Endothelial cell (in vitro differentiated cells): ENCODE data around the gene CNIH3. TPM values are rescaled to one million over a fixed set of nuclear protein-coding genes. Genes with fewer than 3 reads are reported as not detected.

Source experiments
- DNase-seq: peaks from one replicate; pipeline ENCODE4 v3.0.0; 2021; ENCODE audit warnings: low spot score
- H3K27ac Mint-ChIP-seq: one replicate; pipeline ENCODE4 v1.8.0; 2021; ENCODE audit warnings: mixed read lengths, inconsistent platforms; ENCODE audit not compliant: unreplicated experiment
- H3K27me3 Mint-ChIP-seq: one replicate; pipeline ENCODE4 v1.8.0; 2021; ENCODE audit warnings: mild to moderate bottlenecking, moderate library complexity, mixed read lengths, inconsistent platforms; ENCODE audit not compliant: unreplicated experiment
- H3K36me3 Mint-ChIP-seq: one replicate; pipeline ENCODE4 v1.8.0; 2021; ENCODE audit warnings: mild to moderate bottlenecking, low read depth, mixed read lengths, inconsistent platforms; ENCODE audit not compliant: unreplicated experiment
- H3K4me1 Mint-ChIP-seq: one replicate; pipeline ENCODE4 v1.8.0; 2021; ENCODE audit warnings: mild to moderate bottlenecking, mixed read lengths, inconsistent platforms; ENCODE audit not compliant: unreplicated experiment
- H3K4me3 Mint-ChIP-seq: one replicate; pipeline ENCODE4 v1.8.0; 2021; ENCODE audit warnings: mild to moderate bottlenecking, mixed read lengths, inconsistent platforms; ENCODE audit not compliant: unreplicated experiment
- H3K9me3 Mint-ChIP-seq: one replicate; pipeline ENCODE4 v1.8.0; 2021; ENCODE audit warnings: mixed read lengths, inconsistent platforms; ENCODE audit not compliant: unreplicated experiment
- CTCF ChIP-seq: fragments of 200-600 bp; sonication (generic); IDR thresholded peaks from one replicate; pipeline ENCODE4 v1.5.0; 2021; ENCODE audit warnings: antibody characterized with exemption; ENCODE audit not compliant: unreplicated experiment
- total RNA-seq: library from RNA; stranded (reverse); fragmentation: NEBNext Ultra II Directional; extraction: Animal tissue kit (Norgen Biotek cat#: 25700); gene quantifications from one replicate; pipeline ENCODE4 v1.2.1, GENCODE V29; 2021; ENCODE audit not compliant: unreplicated experiment

The CNIH3 gene
- total RNA-seq, 1 donor from 2014 or later: 4.7 TPM

- peaks cover 12% of the 10 kb centered on the region for H3K27me3 Mint-ChIP-seq
- no peak for TF ChIP-seq CTCF
- no peak overlapping the region for H3K27ac Mint-ChIP-seq
- peaks cover 16% of the 10 kb centered on the region for H3K4me1 Mint-ChIP-seq
- no peak overlapping the region for H3K4me3 Mint-ChIP-seq
- peaks cover 7% of the 10 kb centered on the region for H3K9me3 Mint-ChIP-seq
- H3K36me3 Mint-ChIP-seq: peaks cover 3% of the 10 kb centered on the region
- DNase-seq: no peak
These were observed 9.9 kb downstream of the CNIH3 start for GRCh38 chr1:224626042-224626441.

- no peaks in the 10 kb centered on the region for H3K36me3 Mint-ChIP-seq
- no peak overlapping the region for H3K27ac Mint-ChIP-seq
- H3K4me1 Mint-ChIP-seq: no peaks in the 10 kb centered on the region
These were observed 13.8 kb downstream of the CNIH3 start for GRCh38 chr1:224629965-224630364.

GRCh38 chr1:224631462-224632115 is 15.5 kb downstream of the CNIH3 start:
- Mint-ChIP-seq H3K4me1 (no peaks in the 10 kb centered on the region), H3K9me3 (no peaks in the 10 kb centered on the region), H3K27ac (no peak overlapping the region), H3K27me3 (peaks cover 8% of the 10 kb centered on the region), H3K4me3 (no peak overlapping the region), H3K36me3 (no peaks in the 10 kb centered on the region)
- TF ChIP-seq CTCF: no peak
- no peak for DNase-seq

More at GRCh38 chr1:224629965-224630364, 13.8 kb downstream of the CNIH3 start:
- Mint-ChIP-seq H3K9me3 (no peaks in the 10 kb centered on the region), H3K27me3 (peaks cover 8% of the 10 kb centered on the region), H3K4me3 (no peak overlapping the region)
- DNase-seq: no peak
- no peak for TF ChIP-seq CTCF

- no peak overlapping the region for H3K4me3 Mint-ChIP-seq
- DNase-seq: no peak
- H3K27me3 Mint-ChIP-seq: peaks cover 8% of the 10 kb centered on the region
- no peak overlapping the region for H3K27ac Mint-ChIP-seq
- no peaks in the 10 kb centered on the region for H3K36me3 Mint-ChIP-seq
- H3K9me3 Mint-ChIP-seq: no peaks in the 10 kb centered on the region
- no peaks in the 10 kb centered on the region for H3K4me1 Mint-ChIP-seq
- no peak for TF ChIP-seq CTCF
These were observed 16.3 kb downstream of the CNIH3 start for GRCh38 chr1:224632381-224632871.

- no peak for DNase-seq
- no peak for TF ChIP-seq CTCF
- Mint-ChIP-seq H3K4me1 (no peaks in the 10 kb centered on the region), H3K4me3 (no peak overlapping the region), H3K27ac (no peak overlapping the region), H3K9me3 (no peaks in the 10 kb centered on the region), H3K27me3 (peaks cover 10% of the 10 kb centered on the region), H3K36me3 (no peaks in the 10 kb centered on the region)
These were observed 16.8 kb downstream of the CNIH3 start for GRCh38 chr1:224632921-224633321.
